ENCODE measurements around the gene DPP10.

- TF ChIP-seq CTCF (IDR thresholded peaks at IDR 0.05 in 8 of 11, conservative IDR thresholded peaks at IDR 0.05 in 3 of 11) (no peak), POLR2AphosphoS5 (IDR thresholded peaks at IDR 0.05) (no peak), POLR2A (IDR thresholded peaks at IDR 0.05) (no peak)
Observed at GRCh38 chr2:115678129-115678528, 1235.7 kb downstream of the DPP10 start.
